Astrocyte (in vitro differentiated cells and primary cell): ENCODE measurements around the gene DLGAP4. TPM values are rescaled to one million over a fixed set of nuclear protein-coding genes. Genes with fewer than 3 reads are reported as not detected.
A peak's percentile ranks its signal among the peaks of the same experiment; 100 is the strongest.

Source experiments
- DNase-seq: peaks from one replicate; pipeline ENCODE4 v3.0.0-alpha.2; 2010; ENCODE audit warnings: low read depth
- FAIRE-seq: peaks from 2 replicates; lab custom pipeline; 2011; peaks lifted over from hg19 to GRCh38; lab: Jason Lieb, UNC
- H2AFZ ChIP-seq: 2 replicates; pipeline ENCODE4 v1.6.0; 2012; ENCODE audit warnings: low read depth, low read length, inconsistent platforms
- H3K27ac ChIP-seq: 2 replicates; pipeline ENCODE4 v1.5.1; 2011; ENCODE audit warnings: low read depth, low read length, inconsistent platforms
- H3K27me3 ChIP-seq: 2 replicates; pipeline ENCODE4 v1.6.0; 2011; ENCODE audit warnings: low read length, inconsistent platforms; ENCODE audit not compliant: insufficient read depth
- H3K36me3 ChIP-seq: 2 replicates; pipeline ENCODE4 v1.5.1; 2011; ENCODE audit warnings: low read length, inconsistent platforms; ENCODE audit not compliant: insufficient read depth
- H3K4me1 ChIP-seq: 2 replicates; pipeline ENCODE4 v1.5.1; 2011; ENCODE audit warnings: low read length, inconsistent platforms; ENCODE audit not compliant: insufficient read depth
- H3K4me2 ChIP-seq: 2 replicates; pipeline ENCODE4 v1.6.0; 2012; ENCODE audit warnings: low read length, inconsistent platforms
- H3K4me3 ChIP-seq: 2 replicates; pipeline ENCODE4 v1.5.1; 2011; ENCODE audit warnings: low read depth, mild to moderate bottlenecking, low read length, inconsistent platforms; ENCODE audit not compliant: insufficient read depth
- H3K79me2 ChIP-seq: 2 replicates; pipeline ENCODE4 v1.6.0; 2012; ENCODE audit warnings: mild to moderate bottlenecking, low read length, inconsistent platforms; ENCODE audit not compliant: insufficient read depth
- H3K9ac ChIP-seq: 2 replicates; pipeline ENCODE4 v1.6.0; 2012; ENCODE audit warnings: mild to moderate bottlenecking, low read length, inconsistent platforms
- H3K9me3 ChIP-seq: 2 replicates; pipeline ENCODE4 v1.5.1; 2012; ENCODE audit warnings: low read depth, mild to moderate bottlenecking, low read length, inconsistent platforms; ENCODE audit not compliant: insufficient read depth
- H4K20me1 ChIP-seq: 2 replicates; pipeline ENCODE4 v1.6.0; 2012; ENCODE audit warnings: low read length, inconsistent platforms; ENCODE audit not compliant: insufficient read depth
- H3K27ac Mint-ChIP-seq: one replicate; pipeline ENCODE4 v1.8.0; 2021; ENCODE audit warnings: mild to moderate bottlenecking, mixed read lengths; ENCODE audit not compliant: unreplicated experiment
- H3K27me3 Mint-ChIP-seq: one replicate; pipeline ENCODE4 v1.8.0; 2021; ENCODE audit warnings: low read depth, mixed read lengths; ENCODE audit not compliant: unreplicated experiment
- H3K36me3 Mint-ChIP-seq: one replicate; pipeline ENCODE4 v1.8.0; 2021; ENCODE audit warnings: low read depth, mixed read lengths; ENCODE audit not compliant: unreplicated experiment
- H3K4me1 Mint-ChIP-seq: one replicate; pipeline ENCODE4 v1.8.0; 2021; ENCODE audit warnings: low read depth, mixed read lengths; ENCODE audit not compliant: unreplicated experiment
- H3K4me3 Mint-ChIP-seq: one replicate; pipeline ENCODE4 v1.8.0; 2021; ENCODE audit warnings: mild to moderate bottlenecking, moderate library complexity, mixed read lengths; ENCODE audit not compliant: unreplicated experiment
- H3K9me3 Mint-ChIP-seq: one replicate; pipeline ENCODE4 v1.8.0; 2021; ENCODE audit warnings: mild to moderate bottlenecking, mixed read lengths; ENCODE audit not compliant: unreplicated experiment
- EZH2 ChIP-seq: IDR thresholded peaks from 2 replicates; pipeline ENCODE4 v1.6.1; 2012; ENCODE audit warnings: mild to moderate bottlenecking, low read length, inconsistent platforms; ENCODE audit not compliant: insufficient read depth
- total RNA-seq: library from RNA; stranded (reverse); gene quantifications from 2 replicates; pipeline ENCODE4 v1.2.1, GENCODE V29; 2021
- TF ChIP-seq, protein P1 (sequence below): IDR thresholded peaks from 2 replicates; pipeline ENCODE4 v1.5.1; 2011; ENCODE audit warnings: low read depth, mild to moderate bottlenecking, inconsistent platforms, low read length, moderate library complexity; ENCODE audit not compliant: insufficient read depth

Gene DLGAP4
- total RNA-seq, 1 donor from 2014 or later, result 135 TPM

DNA sequence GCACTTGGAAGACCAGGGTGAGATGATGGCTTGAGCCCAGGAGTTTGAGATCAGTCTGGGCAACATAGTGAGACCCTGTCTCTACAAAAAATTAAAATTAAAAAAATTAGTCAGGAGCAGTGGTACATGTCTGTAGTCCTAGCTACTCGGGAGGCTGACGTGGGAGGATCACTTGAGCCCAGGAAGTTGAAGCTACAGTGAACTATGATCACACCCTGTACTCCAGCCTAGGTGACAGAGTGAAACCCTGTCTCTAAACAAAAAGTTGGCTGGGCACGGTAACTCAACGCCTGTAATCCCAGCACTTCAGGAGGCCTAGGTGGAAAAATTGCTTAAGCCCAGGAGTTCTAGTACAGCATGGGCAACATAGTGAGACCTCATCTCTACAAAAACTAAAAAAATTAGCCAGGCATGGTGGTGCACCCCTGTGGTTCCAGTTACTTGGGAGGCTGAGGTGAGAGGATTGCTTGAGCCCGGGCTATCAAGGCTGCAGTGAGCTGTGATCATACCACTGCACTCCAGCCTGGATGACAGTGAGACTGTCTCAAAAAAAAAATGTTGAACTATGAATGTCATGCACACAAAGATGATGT lies 174.4 kb downstream of the DLGAP4 start:
- TF ChIP-seq, protein P1, sequence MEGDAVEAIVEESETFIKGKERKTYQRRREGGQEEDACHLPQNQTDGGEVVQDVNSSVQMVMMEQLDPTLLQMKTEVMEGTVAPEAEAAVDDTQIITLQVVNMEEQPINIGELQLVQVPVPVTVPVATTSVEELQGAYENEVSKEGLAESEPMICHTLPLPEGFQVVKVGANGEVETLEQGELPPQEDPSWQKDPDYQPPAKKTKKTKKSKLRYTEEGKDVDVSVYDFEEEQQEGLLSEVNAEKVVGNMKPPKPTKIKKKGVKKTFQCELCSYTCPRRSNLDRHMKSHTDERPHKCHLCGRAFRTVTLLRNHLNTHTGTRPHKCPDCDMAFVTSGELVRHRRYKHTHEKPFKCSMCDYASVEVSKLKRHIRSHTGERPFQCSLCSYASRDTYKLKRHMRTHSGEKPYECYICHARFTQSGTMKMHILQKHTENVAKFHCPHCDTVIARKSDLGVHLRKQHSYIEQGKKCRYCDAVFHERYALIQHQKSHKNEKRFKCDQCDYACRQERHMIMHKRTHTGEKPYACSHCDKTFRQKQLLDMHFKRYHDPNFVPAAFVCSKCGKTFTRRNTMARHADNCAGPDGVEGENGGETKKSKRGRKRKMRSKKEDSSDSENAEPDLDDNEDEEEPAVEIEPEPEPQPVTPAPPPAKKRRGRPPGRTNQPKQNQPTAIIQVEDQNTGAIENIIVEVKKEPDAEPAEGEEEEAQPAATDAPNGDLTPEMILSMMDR, result no peak
- TF ChIP-seq EZH2, result no peak
- H3K36me3 Mint-ChIP-seq, result peaks cover 8% of the 10 kb centered on the region
- H3K4me3 ChIP-seq, result no peak overlapping the region
- H3K4me3 Mint-ChIP-seq, result no peak overlapping the region
- no peak overlapping the region for H3K9ac ChIP-seq
- no peak for DNase-seq
- H3K4me2 ChIP-seq, result no peak overlapping the region
- H3K27ac Mint-ChIP-seq, result no peak overlapping the region
- H3K9me3 Mint-ChIP-seq, result no peaks in the 10 kb centered on the region
- no peaks in the 10 kb centered on the region for H3K27me3 Mint-ChIP-seq
- H4K20me1 ChIP-seq, result peaks cover 98% of the 10 kb centered on the region
- no peaks in the 10 kb centered on the region for H3K9me3 ChIP-seq
- H3K27ac ChIP-seq, result no peak overlapping the region
- no peaks in the 10 kb centered on the region for H3K27me3 ChIP-seq
- H3K4me1 ChIP-seq, result peaks cover 41% of the 10 kb centered on the region
- peaks cover 100% of the 10 kb centered on the region for H3K79me2 ChIP-seq
- no peak for FAIRE-seq
- no peak overlapping the region for H2AFZ ChIP-seq
- peaks cover 38% of the 10 kb centered on the region for H3K4me1 Mint-ChIP-seq
- H3K36me3 ChIP-seq, result peaks cover 19% of the 10 kb centered on the region

DNA sequence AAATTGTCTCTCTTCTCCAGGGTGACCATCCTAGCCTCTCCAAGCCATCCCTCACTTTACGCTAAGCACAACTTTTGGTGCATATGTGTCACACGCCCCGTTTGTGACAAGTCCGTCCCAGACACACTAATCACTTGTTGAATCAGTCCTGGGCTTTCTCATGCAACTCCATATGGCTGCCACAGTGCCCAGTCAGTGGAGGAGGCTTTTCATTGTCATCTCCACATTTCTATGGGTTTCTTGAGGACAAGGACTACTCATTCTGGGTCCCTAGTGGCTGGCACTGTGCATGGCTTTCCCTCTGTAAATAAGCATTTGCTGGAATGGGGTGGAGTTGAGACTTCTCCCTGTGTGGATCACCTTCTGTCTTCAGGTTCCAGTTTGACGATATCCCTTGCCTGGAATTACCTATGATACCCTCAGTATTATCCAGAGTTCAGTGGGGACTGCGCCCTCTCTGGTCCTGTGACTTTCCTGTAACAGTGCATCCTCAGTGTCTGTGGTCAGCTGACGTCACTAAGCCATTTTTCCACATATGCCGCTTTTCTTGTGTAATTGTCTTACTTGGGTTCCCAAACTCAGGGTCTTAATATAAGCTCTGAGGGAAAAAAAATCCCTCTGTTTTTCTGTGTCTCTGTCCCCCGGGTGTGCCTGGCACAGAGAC lies 175.4 kb downstream of the DLGAP4 start:
- Mint-ChIP-seq H3K4me1 (peaks cover 46% of the 10 kb centered on the region), H3K27ac (no peak overlapping the region), H3K4me3 (peak overlapping the region; percentile 13), H3K27me3 (no peaks in the 10 kb centered on the region), H3K36me3 (peaks cover 8% of the 10 kb centered on the region), H3K9me3 (no peaks in the 10 kb centered on the region)
- H3K4me2 ChIP-seq, result no peak overlapping the region
- peaks cover 41% of the 10 kb centered on the region for H3K4me1 ChIP-seq
- H3K79me2 ChIP-seq, result peaks cover 100% of the 10 kb centered on the region
- no peak overlapping the region for H2AFZ ChIP-seq
- H3K27ac ChIP-seq, result no peak overlapping the region
- H3K9ac ChIP-seq, result no peak overlapping the region
- no peaks in the 10 kb centered on the region for H3K9me3 ChIP-seq
- H3K4me3 ChIP-seq, result no peak overlapping the region
- TF ChIP-seq EZH2, result no peak
- TF ChIP-seq, protein P1, result peak; percentile 8
- FAIRE-seq (no peak), DNase-seq (no peak)
- peaks cover 19% of the 10 kb centered on the region for H3K36me3 ChIP-seq
- no peaks in the 10 kb centered on the region for H3K27me3 ChIP-seq
- H4K20me1 ChIP-seq, result peaks cover 98% of the 10 kb centered on the region

DNA sequence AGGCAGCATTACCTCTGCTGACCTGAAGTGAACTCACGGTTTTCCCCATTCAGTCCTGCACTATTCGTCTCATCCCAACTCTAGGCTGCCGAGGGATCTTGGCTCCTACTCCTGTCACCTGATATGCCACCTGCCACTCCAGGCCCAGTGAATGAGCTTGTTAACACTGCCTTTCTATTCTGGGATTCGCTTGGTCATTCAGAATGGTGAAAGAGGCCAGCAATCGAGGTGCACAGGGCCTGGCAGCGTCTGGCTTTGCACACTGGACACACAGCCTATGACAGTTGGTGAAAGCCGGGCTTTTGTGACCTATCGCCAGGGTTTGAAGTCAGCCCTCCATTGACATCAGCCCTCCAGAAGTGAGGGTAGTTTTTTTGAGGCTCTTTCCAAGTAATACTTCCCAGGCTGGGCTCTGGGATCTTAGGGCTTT lies 175.9 kb downstream of the DLGAP4 start:
- no peak for FAIRE-seq
- peaks cover 100% of the 10 kb centered on the region for H3K79me2 ChIP-seq

More for the DNA sequence above, 175.9 kb downstream of the DLGAP4 start:
- peaks cover 8% of the 10 kb centered on the region for H3K36me3 Mint-ChIP-seq
- Histone ChIP-seq H3K27me3 (no peaks in the 10 kb centered on the region), H3K4me1 (peaks cover 41% of the 10 kb centered on the region), H3K4me2 (no peak overlapping the region), H3K9me3 (no peaks in the 10 kb centered on the region), H3K4me3 (no peak overlapping the region), H3K9ac (no peak overlapping the region), H3K36me3 (peaks cover 19% of the 10 kb centered on the region), H2AFZ (no peak overlapping the region), H3K27ac (no peak overlapping the region), H4K20me1 (peaks cover 99% of the 10 kb centered on the region)
- H3K27ac Mint-ChIP-seq, result no peak overlapping the region
- no peak overlapping the region for H3K4me3 Mint-ChIP-seq
- TF ChIP-seq, protein P1, result no peak
- TF ChIP-seq EZH2, result no peak
- no peaks in the 10 kb centered on the region for H3K9me3 Mint-ChIP-seq
- H3K4me1 Mint-ChIP-seq, result peaks cover 46% of the 10 kb centered on the region
- DNase-seq, result no peak
- no peaks in the 10 kb centered on the region for H3K27me3 Mint-ChIP-seq
